Central memory CD8-positive, alpha-beta T cell (primary cell): ENCODE data around the gene GABRB2.
A peak's percentile ranks its signal among the peaks of the same experiment; 100 is the strongest.

ENCODE experiments used
- ATAC-seq: fragments of 150-1000 bp; cut with Tn5 transposase; replicated peaks from 2 replicates; pipeline ENCODE4 v1.10.0; 2022; ENCODE audit warnings: mild to moderate bottlenecking, moderate FRiP score, moderate number of reproducible peaks; ENCODE audit not compliant: poor library complexity, severe bottlenecking; ENCODE audit errors: extremely low read depth
- DNase-seq, 2 donors: peaks; one replicate each; pipeline ENCODE4 v3.0.0; 2021; ENCODE audit warnings: low spot score in 2 of 2
- H3K27ac Mint-ChIP-seq: one replicate; pipeline ENCODE4 v1.8.0; 2022; ENCODE audit warnings: low read depth, mild to moderate bottlenecking, moderate library complexity, mixed read lengths
- H3K27me3 Mint-ChIP-seq: one replicate; pipeline ENCODE4 v1.8.0; 2022; ENCODE audit warnings: mixed read lengths
- H3K36me3 Mint-ChIP-seq: one replicate; pipeline ENCODE4 v1.8.0; 2022; ENCODE audit warnings: mild to moderate bottlenecking, moderate library complexity, mixed read lengths; ENCODE audit not compliant: insufficient read depth
- H3K4me1 Mint-ChIP-seq: one replicate; pipeline ENCODE4 v1.8.0; 2022; ENCODE audit warnings: mixed read lengths
- H3K4me3 Mint-ChIP-seq: one replicate; pipeline ENCODE4 v1.8.0; 2022; ENCODE audit warnings: mild to moderate bottlenecking, moderate library complexity, mixed read lengths
- H3K9me3 Mint-ChIP-seq: one replicate; pipeline ENCODE4 v1.8.0; 2022; ENCODE audit warnings: mixed read lengths

GABRB2 gene

DNA sequence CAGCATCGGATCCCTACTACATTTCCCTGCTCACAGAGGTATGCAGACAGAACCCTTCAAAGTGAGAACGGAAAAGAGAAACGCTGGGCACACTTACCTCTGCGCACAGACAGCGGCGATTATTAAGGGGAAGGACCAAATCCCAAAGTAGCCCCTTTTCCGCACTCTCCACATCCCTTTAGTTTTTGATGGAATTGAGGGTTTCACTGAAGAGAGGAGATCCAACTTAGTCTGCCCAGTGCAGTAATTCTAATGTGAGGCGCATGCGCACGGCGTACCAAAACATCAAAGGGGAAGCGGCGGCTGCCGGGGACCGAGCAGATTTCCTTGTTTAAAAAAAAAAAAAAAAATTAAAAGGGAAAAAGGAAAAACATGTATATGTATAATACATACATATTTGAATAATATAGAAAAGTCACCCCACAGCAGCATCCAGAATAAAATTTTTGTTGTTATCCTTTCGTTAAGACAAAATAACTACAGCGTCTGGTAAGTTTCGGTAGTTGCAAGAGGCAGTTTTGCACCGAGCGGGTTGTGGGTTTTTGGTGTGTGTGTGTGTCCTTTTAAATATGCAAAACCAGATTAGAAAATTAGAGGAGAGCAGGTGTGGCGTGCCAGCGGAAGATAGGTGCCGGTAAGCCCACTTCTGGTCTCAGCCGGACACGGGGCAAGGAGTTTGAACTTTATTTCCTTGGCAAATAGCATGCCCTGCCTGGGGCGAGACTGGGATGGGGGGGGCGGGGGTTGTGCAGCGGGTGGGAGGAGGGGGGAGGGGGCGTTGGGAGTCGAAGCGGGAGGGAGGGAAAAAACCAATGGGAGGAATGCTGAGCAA lies at the start of gene GABRB2:
Gene GABRB2 (minus strand): TSS at position 256 of the 832 bp plus-strand sequence. CDS start 82 bp downstream, at position 174.
- DNase-seq (no peak), ATAC-seq (no peak)
- Mint-ChIP-seq H3K4me3 (peak within 1 kb of the TSS; percentile 46), H3K9me3 (no peaks in the 10 kb centered on the region), H3K27me3 (peaks cover 54% of the 10 kb centered on the region), H3K4me1 (peaks cover 8% of the 10 kb centered on the region), H3K27ac (no peak within 1 kb of the TSS), H3K36me3 (no peaks in the 10 kb centered on the region)

DNA sequence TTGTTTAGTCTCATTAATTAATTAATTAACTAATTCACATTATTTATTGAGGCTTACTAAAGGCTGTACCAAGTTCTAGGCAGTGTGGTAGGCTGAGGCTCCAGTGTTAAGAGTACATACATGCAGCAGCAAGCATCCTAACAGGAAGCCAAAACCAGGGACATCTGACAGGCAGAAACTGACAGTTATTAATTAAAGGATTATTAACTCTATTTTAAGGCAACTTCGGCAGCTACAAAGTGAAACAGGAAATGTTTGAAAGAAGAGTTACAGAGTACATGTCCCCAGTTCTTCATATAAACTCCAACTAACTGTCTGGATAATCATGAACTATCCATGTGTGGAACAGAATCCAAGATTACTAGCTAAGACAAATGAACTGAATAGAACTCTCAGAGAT lies 39.3 kb upstream of the GABRB2 start:
- no peaks in the 10 kb centered on the region for H3K27me3 Mint-ChIP-seq
- DNase-seq = no peak
- peaks cover under 1% of the 10 kb centered on the region for H3K9me3 Mint-ChIP-seq
- ATAC-seq = no peak
- H3K27ac Mint-ChIP-seq = no peak overlapping the region
- no peaks in the 10 kb centered on the region for H3K36me3 Mint-ChIP-seq
- H3K4me3 Mint-ChIP-seq = no peak overlapping the region
- no peaks in the 10 kb centered on the region for H3K4me1 Mint-ChIP-seq

DNA sequence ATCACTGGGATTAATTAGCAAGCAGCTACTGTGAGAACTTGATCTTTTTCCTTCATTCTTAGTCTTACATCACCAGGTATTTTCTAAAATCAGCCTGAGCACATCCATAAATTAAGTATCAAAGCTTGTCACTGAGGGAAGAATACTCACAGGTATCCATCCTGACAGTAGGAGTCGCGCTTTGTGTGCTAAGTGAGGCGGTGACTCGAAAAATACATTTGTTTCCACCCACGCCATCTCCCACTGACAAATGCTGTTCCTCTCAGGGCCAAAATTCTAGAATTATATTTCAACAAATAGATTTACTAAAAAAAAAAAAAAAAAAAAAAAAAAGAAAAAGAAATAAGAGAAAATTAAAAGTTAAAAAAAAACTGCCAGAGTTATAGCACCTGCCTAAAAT lies 34.1 kb upstream of the GABRB2 start:
- no peak overlapping the region for H3K4me3 Mint-ChIP-seq
- no peaks in the 10 kb centered on the region for H3K4me1 Mint-ChIP-seq

DNA sequence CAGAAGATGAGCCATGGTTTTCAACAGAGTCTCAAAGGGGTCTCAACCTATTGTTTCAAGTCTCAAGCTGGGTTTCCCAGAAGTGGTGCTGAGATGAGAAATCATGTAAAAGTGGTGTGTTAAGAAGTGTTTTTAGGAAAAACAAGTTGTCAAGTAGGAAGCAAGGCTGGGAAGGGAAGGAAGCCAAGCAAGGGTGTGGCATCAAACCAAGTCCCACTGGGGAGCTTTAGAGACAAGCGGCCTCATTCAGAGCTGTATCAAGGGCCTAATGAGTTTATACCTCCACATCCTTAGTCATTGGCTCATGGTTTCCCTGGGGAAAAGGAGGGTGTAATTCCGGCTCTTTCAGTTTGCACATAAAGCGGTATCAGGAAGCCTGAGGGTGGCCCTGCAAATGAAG lies 26.4 kb upstream of the GABRB2 start:
- Mint-ChIP-seq H3K27ac (no peak overlapping the region), H3K4me3 (no peak overlapping the region), H3K4me1 (no peaks in the 10 kb centered on the region), H3K36me3 (no peaks in the 10 kb centered on the region), H3K27me3 (no peaks in the 10 kb centered on the region), H3K9me3 (peaks cover 10% of the 10 kb centered on the region)
- no peak for DNase-seq
- ATAC-seq = no peak

More for the DNA sequence above, 34.1 kb upstream of the GABRB2 start:
- Mint-ChIP-seq H3K27ac (no peak overlapping the region), H3K36me3 (no peaks in the 10 kb centered on the region), H3K9me3 (peaks cover 6% of the 10 kb centered on the region), H3K27me3 (no peaks in the 10 kb centered on the region)
- no peak for DNase-seq
- no peak for ATAC-seq

DNA sequence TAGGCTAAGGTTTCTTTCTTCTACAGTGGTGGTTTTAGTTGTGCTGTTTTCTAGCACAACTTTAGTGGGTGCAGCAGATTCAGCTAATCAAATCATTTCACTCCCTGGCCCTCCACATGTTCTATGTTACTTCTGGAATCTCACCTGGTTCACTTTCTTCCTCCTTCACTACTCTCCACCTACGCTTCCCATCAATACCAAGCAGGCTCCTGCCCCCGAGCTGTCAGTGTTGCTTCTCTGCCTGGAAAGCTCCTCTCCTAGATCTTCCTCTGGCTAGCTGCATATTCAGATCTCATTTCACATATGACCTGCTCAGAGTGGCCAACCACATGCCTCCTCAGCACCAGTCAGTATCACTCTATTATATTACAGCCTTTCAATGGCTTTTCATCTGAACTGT lies 19.6 kb upstream of the GABRB2 start:
- Mint-ChIP-seq H3K27me3 (no peaks in the 10 kb centered on the region), H3K4me3 (no peak overlapping the region), H3K4me1 (no peaks in the 10 kb centered on the region), H3K9me3 (peaks cover 16% of the 10 kb centered on the region), H3K27ac (no peak overlapping the region), H3K36me3 (no peaks in the 10 kb centered on the region)
- no peak for DNase-seq
- ATAC-seq = no peak

DNA sequence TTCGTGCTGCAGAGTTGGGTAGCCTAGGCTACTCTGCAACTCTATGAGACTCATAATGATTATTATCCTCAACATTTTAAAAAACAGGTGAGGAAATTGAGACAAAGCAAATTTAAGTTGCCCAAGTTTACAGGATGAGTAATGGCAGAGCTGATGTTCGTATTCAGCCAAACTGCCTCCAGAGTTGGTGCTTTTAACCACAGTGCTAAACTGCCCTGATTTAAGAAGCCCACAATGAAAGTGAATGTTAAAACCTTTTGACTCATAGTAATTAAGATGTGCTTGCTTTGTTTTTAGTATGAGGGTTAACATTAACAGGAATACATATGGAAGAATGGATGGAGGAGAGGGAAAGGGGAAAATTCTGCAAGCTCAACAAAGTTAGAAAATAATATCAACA lies 15.9 kb upstream of the GABRB2 start:
- peaks cover 21% of the 10 kb centered on the region for H3K9me3 Mint-ChIP-seq
- no peaks in the 10 kb centered on the region for H3K4me1 Mint-ChIP-seq
- H3K27ac Mint-ChIP-seq = no peak overlapping the region
- H3K36me3 Mint-ChIP-seq = no peaks in the 10 kb centered on the region
- ATAC-seq = no peak
- H3K27me3 Mint-ChIP-seq = no peaks in the 10 kb centered on the region
- H3K4me3 Mint-ChIP-seq = no peak overlapping the region
- no peak for DNase-seq

DNA sequence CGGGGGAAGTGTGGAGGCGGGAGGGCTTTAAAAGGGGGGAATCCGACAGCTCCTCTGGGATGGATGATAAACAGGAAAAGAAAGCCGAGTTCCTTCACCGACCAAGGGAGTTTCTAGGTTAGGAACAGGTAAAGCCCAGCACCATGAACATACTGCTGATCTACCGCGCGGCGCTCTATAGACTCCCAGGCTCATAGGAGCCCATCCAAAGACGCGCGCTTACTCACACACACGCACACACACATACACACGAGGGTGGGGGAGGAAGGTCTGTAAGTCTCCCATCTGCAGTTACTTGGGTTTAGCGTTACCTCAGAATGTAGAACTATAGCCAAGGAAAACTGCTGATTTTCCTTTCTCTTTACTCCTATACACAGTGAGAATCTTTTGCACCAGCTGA lies 2.6 kb upstream of the GABRB2 start:
- DNase-seq = no peak
- Mint-ChIP-seq H3K27ac (no peak overlapping the region), H3K9me3 (peaks cover 3% of the 10 kb centered on the region), H3K4me3 (no peak overlapping the region), H3K36me3 (no peaks in the 10 kb centered on the region), H3K27me3 (peaks cover 46% of the 10 kb centered on the region), H3K4me1 (peaks cover 8% of the 10 kb centered on the region)
- no peak for ATAC-seq

DNA sequence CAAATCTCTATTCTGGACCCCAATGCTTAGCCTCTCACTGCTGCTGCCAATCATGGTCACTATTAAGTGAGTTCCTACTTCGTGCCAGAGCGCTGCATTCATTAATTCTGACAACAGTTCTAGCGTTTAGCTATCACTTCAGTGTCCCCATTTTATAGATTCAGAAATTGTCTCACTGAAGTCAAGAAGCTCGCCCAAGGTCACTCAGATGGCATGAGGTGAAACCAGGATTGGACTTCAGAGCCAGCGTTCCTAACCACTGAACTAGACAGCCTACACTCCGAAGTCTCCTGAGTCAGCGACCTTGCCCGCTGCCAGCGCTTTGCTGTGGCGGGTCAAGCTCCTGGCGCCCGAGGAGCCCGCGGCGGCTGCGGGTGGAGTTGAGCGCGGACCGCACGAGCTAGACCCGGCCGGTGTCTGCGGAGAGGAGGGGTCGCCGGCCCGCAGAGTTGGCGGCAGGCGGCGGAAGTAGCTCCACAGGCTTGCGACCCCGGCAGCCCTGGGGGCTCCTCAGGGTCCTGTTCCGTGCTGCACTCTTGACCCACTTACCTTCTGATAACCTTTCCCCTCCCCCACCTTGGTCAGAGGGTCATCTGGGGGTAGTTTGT lies 2.1 kb upstream of the GABRB2 start:
- Mint-ChIP-seq H3K4me1 (peaks cover 8% of the 10 kb centered on the region), H3K4me3 (no peak overlapping the region), H3K27me3 (peaks cover 51% of the 10 kb centered on the region), H3K36me3 (no peaks in the 10 kb centered on the region), H3K27ac (no peak overlapping the region), H3K9me3 (no peaks in the 10 kb centered on the region)
- ATAC-seq = no peak
- no peak for DNase-seq

DNA sequence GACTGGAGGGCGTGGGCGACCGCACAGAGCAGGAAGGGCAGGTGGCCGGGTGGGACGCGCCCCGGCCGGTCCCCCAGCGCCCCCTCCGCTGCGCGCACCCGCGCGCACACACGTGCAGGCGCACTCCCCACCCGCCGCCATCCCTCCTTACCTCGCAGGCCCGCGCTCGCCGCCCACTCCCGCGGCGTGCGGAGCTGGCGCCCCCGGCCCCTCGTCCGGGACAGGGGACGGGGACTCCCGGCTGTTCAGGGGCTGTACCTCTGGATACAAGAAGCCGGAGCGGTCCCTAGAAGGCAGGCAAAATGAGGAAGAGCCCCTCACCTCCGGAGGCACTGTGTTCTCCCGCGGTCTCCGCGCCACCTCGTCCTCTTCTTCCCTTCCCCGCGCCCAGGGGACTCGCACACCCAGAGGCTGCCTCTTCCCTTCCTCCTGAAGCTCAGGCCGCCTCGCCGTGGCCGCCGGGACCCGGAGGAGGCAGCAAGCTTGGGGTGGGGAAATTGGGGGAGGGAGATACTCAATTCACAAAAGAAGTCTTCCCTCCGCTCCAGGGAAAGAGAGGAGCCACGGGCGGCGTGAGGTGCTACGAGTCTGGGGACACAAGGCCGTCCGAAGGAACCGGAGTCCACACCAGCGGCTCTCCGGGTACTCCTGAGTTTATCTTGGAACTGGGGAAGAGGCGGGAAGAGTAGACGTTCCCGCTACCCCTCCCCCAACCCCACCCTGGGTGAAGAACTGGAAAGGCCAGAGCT lies 1.4 kb upstream of the GABRB2 start:
- H3K27me3 Mint-ChIP-seq = peaks cover 54% of the 10 kb centered on the region
- no peak for ATAC-seq
- no peaks in the 10 kb centered on the region for H3K9me3 Mint-ChIP-seq
- no peak for DNase-seq
- H3K4me1 Mint-ChIP-seq = peaks cover 8% of the 10 kb centered on the region
- H3K4me3 Mint-ChIP-seq = no peak overlapping the region
- no peak overlapping the region for H3K27ac Mint-ChIP-seq
- H3K36me3 Mint-ChIP-seq = no peaks in the 10 kb centered on the region

DNA sequence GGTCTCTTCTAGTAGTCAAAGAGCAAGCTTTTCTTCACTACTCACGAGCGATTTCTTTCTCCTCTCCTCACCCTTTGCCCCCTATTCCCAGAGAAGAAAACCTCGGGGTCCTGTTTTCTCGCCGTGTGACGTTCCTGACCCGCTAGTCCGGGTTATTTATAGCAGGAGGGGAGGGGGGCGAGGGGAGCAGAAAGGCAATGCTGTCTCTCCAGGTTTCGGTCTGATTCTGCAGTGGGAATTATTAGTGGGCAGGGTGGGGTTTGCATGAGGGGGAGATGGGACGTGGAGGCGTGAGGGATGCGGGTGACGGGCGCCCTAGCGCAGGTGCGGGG lies 847 bp upstream of the GABRB2 start:
- Mint-ChIP-seq H3K27me3 (peaks cover 54% of the 10 kb centered on the region), H3K4me3 (peak overlapping the region; percentile 46), H3K4me1 (peaks cover 8% of the 10 kb centered on the region), H3K36me3 (no peaks in the 10 kb centered on the region), H3K27ac (no peak overlapping the region), H3K9me3 (no peaks in the 10 kb centered on the region)
- DNase-seq (no peak), ATAC-seq (no peak)

DNA sequence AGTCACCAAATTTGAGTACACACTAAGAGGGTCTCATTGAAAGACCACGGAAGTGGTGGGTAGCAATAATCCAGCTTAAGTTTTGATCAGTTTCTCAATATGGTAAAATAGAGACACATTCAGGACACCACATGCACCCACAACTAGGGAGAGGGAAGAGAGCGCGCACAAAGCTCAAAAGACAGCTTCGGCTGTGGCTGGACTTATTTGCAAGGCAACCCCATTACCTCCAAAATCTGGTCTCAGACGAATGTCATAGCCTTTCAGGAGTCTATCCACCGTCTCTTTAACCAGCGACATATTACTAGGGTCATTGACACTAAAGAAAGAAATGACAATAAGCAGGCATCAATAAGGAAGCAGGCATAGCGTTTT lies 443 bp downstream of the GABRB2 start:
- Mint-ChIP-seq H3K27me3 (peaks cover 54% of the 10 kb centered on the region), H3K9me3 (no peaks in the 10 kb centered on the region), H3K4me1 (peaks cover 8% of the 10 kb centered on the region), H3K36me3 (no peaks in the 10 kb centered on the region), H3K4me3 (peak overlapping the region; percentile 46), H3K27ac (no peak overlapping the region)
- no peak for DNase-seq
- ATAC-seq = no peak

DNA sequence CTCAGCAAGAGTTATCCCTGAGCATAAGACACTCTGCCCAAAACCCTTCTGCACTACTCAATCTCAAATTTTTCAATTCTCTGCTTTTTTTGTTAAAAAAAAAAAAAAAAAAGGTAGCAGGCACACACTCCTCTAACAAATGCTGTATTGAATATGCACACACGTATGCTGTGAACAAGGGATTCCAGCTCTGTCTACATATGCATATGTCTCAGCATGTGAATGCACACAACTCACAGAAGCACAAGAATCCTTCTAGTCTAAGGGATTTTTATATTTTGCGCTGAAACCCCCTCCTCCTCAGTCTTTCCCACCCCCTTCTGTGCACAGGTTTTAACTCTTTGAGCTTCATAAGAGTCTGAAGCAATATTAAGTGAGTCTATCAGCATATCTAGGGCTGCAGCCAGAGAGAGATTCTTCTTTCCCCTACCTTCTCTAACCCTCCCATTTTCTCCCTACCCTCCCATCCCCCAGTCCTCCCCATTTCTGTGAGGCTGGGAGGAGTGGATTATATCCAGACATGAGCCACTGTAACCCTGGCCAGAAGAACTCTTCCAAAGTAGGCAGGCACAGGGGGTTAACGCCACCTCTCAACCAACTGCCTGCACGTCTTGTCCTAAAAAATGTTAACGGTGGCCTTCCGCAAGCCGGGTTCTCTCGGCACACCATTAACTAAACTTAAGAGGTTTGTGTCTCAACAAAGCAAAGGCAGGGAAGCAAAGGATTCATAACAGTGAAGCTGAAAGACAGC lies 1.0 kb downstream of the GABRB2 start:
- H3K36me3 Mint-ChIP-seq = no peaks in the 10 kb centered on the region
- peaks cover 54% of the 10 kb centered on the region for H3K27me3 Mint-ChIP-seq
- no peak overlapping the region for H3K4me3 Mint-ChIP-seq
- H3K27ac Mint-ChIP-seq = no peak overlapping the region
- peaks cover 8% of the 10 kb centered on the region for H3K4me1 Mint-ChIP-seq
- H3K9me3 Mint-ChIP-seq = peaks cover under 1% of the 10 kb centered on the region
- ATAC-seq = no peak
- DNase-seq = no peak
